Tibial nerve (tissue), 4 donors: Measurements from ENCODE around the gene RIF1. TPM values are rescaled to one million over a fixed set of nuclear protein-coding genes. Genes with fewer than 3 reads are reported as not detected.
"Not testable (repeated sequence)": the region's sequence is repeated elsewhere in the genome, so short reads cannot be mapped to it uniquely, and the experiment has no call there.

Experiments
- DNase-seq, 2 donors: peaks; one replicate each; pipeline ENCODE4 v3.0.0-alpha.2; 2019; ENCODE audit warnings: low spot score in 2 of 2
- H3K27ac ChIP-seq, 4 donors: fragments of 200-600 bp; sonication (generic) in 3 of 4; one replicate each; pipeline ENCODE4 v1.5.1; 2017 to 2019; ENCODE audit warnings: mild to moderate bottlenecking in 1 of 4
- H3K27me3 ChIP-seq, 2 donors: fragments of 200-600 bp; sonication (generic) in 1 of 2; one replicate each; pipeline versions ENCODE4 v1.5.1 to v1.6.0; 2017 to 2019
- H3K36me3 ChIP-seq, 3 donors: fragments of 200-600 bp; sonication (generic); one replicate each; pipeline ENCODE4 v1.5.1; 2018 to 2019
- H3K4me1 ChIP-seq, 4 donors: fragments of 200-600 bp; sonication (generic) in 3 of 4; one replicate each; pipeline ENCODE4 v1.5.1; 2017 to 2019
- H3K4me3 ChIP-seq, 4 donors: fragments of 200-600 bp; sonication (generic) in 3 of 4; one replicate each; pipeline ENCODE4 v1.5.1; 2017 to 2019; ENCODE audit warnings: mild to moderate bottlenecking in 1 of 4, moderate library complexity in 1 of 4
- H3K9me3 ChIP-seq, 4 donors: fragments of 200-600 bp; sonication (generic) in 3 of 4; one replicate each; pipeline ENCODE4 v1.5.1; 2017 to 2019
- EP300 ChIP-seq, 2 donors: sonication (generic); formaldehyde crosslinking; IDR thresholded peaks; one replicate each; pipeline ENCODE4 v1.6.1; 2017; ENCODE audit warnings: antibody characterized with exemption in 2 of 2, mild to moderate bottlenecking in 1 of 2
- POLR2A ChIP-seq, 2 donors: fragments of 450-650 bp; IDR thresholded peaks; one replicate each; pipeline ENCODE4 v1.6.1; 2017; ENCODE audit warnings: antibody characterized with exemption in 2 of 2, mild to moderate bottlenecking in 2 of 2, moderate library complexity in 2 of 2
- WGBS, 2 donors: methylation state at CpG; one replicate each; pipeline ENCODE4 v1.1.5; 2018; 5-methylcytosine and 5-hydroxymethylcytosine counted together
- total RNA-seq, 4 donors: library from RNA; depleted of rRNA; stranded (reverse); fragments of >200 nt; gene quantifications; one replicate each; pipeline ENCODE4 v1.1.0, GENCODE V29; 2016
- TF ChIP-seq, protein P1 (sequence below), 5 experiments: fragments of 200-600 bp in 3 of 5; fragments of 450-650 bp in 2 of 5; sonication (generic) in 3 of 5; IDR thresholded peaks; one replicate each; pipeline ENCODE4 v1.5.1; 2016 to 2019; ENCODE audit warnings: antibody characterized with exemption in 5 of 5, mild to moderate bottlenecking in 3 of 5, moderate library complexity in 2 of 5

The RIF1 gene
- total RNA-seq, 4 donors from 2014 or later = 34.3 to 63.1 (median 46.3) TPM

DNA sequence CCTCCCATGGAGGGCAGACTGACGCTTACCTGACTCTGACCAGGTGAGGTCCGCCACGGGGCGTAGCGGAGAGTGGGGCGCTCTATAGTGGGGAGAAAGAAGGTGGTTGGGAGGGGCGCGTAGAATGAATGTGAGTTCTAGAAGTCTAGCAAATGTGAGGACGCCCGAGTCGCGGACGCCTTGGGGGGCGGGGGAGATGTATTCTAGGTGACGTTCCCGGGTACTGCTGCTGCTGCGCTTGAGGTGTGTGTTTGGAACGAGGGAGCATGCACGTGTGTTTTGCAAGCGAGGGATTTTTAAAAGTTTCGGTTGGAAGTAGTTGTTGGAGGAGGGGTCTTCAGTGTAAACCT lies 758 bp downstream of the RIF1 start:
- Histone ChIP-seq H3K36me3 (peaks cover 0 to 29% (median 0%) of the 10 kb centered on the region in 3 donors), H3K4me1 (peaks cover 0 to 19% (median 9%) of the 10 kb centered on the region in 4 donors), H3K4me3 (peak overlapping the region; percentile 78 to 95 (median 93)), H3K9me3 (no peaks in the 10 kb centered on the region), H3K27ac (peak overlapping the region; percentile 79 to 96 (median 94)), H3K27me3 (no peaks in the 10 kb centered on the region)
- TF ChIP-seq, protein P1, sequence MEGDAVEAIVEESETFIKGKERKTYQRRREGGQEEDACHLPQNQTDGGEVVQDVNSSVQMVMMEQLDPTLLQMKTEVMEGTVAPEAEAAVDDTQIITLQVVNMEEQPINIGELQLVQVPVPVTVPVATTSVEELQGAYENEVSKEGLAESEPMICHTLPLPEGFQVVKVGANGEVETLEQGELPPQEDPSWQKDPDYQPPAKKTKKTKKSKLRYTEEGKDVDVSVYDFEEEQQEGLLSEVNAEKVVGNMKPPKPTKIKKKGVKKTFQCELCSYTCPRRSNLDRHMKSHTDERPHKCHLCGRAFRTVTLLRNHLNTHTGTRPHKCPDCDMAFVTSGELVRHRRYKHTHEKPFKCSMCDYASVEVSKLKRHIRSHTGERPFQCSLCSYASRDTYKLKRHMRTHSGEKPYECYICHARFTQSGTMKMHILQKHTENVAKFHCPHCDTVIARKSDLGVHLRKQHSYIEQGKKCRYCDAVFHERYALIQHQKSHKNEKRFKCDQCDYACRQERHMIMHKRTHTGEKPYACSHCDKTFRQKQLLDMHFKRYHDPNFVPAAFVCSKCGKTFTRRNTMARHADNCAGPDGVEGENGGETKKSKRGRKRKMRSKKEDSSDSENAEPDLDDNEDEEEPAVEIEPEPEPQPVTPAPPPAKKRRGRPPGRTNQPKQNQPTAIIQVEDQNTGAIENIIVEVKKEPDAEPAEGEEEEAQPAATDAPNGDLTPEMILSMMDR (IDR thresholded peaks at IDR 0.05) = no peak
- TF ChIP-seq EP300 (IDR thresholded peaks at IDR 0.05) = no peak
- no peak for TF ChIP-seq POLR2A (IDR thresholded peaks at IDR 0.05)
- 1% methylated on average over 20 of the region's 21 CpGs for WGBS, 2 donors
- DNase-seq = peak in 1 of 2 donors; percentile 12

DNA sequence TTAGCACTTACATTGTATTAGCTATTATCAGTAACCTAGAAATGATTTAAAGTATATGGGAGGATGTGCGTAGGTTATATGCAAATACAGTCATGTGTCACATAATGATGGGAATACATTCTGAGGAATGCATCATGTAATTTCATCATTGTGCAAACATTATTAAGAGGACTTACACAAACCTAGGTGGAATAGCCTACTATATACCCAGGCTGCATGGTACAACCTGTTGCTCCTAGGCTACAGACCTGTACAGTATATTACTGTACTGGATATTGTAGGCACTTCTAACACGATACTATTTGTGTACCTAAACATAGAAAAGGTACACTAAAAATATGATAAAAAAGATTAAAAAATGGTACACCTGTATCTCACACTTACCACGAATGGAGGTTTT lies 7.9 kb downstream of the RIF1 start:
- TF ChIP-seq, protein P1 (IDR thresholded peaks at IDR 0.05) = no peak
- TF ChIP-seq EP300 (IDR thresholded peaks at IDR 0.05) = no peak
- TF ChIP-seq POLR2A (IDR thresholded peaks at IDR 0.05) = no peak
- 87 to 89% methylated on average over 3 of the region's 3 CpGs for WGBS, 2 donors
- no peaks in the 10 kb centered on the region for H3K9me3 ChIP-seq
- H3K36me3 ChIP-seq = peaks cover 3 to 88% (median 4%) of the 10 kb centered on the region in 3 donors
- no peak overlapping the region for H3K4me3 ChIP-seq
- no peak for DNase-seq
- H3K27me3 ChIP-seq = no peaks in the 10 kb centered on the region
- H3K4me1 ChIP-seq = peaks cover 0 to 6% (median 0%) of the 10 kb centered on the region in 4 donors
- H3K27ac ChIP-seq = no peak overlapping the region

DNA sequence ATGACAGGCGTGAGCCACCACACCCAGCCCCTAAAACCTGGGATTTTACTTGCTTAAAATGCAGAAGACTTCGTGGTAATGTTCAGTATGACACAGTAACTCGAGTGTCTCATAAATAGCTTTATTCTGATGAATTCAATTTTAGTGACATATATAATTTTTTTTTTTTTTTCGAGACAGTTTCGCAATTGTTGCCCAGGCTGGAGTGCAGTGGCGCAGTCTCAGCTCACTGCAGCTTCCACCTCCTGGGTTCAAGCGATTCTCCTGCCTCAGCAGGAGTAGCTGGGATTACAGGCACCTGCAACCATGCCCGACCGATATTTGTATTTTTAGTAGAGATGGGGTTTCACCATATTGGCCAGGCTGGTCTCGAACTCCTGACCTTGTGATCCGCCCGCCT lies 12.0 kb downstream of the RIF1 start:
- peaks cover 3 to 86% (median 3%) of the 10 kb centered on the region in 3 donors for H3K36me3 ChIP-seq
- 93 to 94% methylated on average over 12 of the region's 12 CpGs for WGBS, 2 donors
- not testable (repeated sequence) for H3K9me3 ChIP-seq, H3K27ac ChIP-seq, DNase-seq, H3K4me1 ChIP-seq, H3K27me3 ChIP-seq, H3K4me3 ChIP-seq

- no peak for DNase-seq
- TF ChIP-seq, protein P1 (IDR thresholded peaks at IDR 0.05) = no peak
- no peak for TF ChIP-seq POLR2A (IDR thresholded peaks at IDR 0.05)
- no peak for TF ChIP-seq EP300 (IDR thresholded peaks at IDR 0.05)
- H3K9me3 ChIP-seq = no peaks in the 10 kb centered on the region
- H3K27me3 ChIP-seq = no peaks in the 10 kb centered on the region
- H3K4me1 ChIP-seq = no peaks in the 10 kb centered on the region
- H3K36me3 ChIP-seq = peaks cover 3 to 74% (median 3%) of the 10 kb centered on the region in 3 donors
- no peak overlapping the region for H3K27ac ChIP-seq
- 78 to 85% methylated on average over 3 of the region's 3 CpGs for WGBS, 2 donors
- H3K4me3 ChIP-seq = no peak overlapping the region
These were observed 13.3 kb downstream of the RIF1 start for GRCh38 chr2:151422917-151423439.

- Histone ChIP-seq H3K27me3 (no peaks in the 10 kb centered on the region), H3K36me3 (peaks cover 3 to 72% (median 3%) of the 10 kb centered on the region in 3 donors), H3K4me3 (no peak overlapping the region), H3K4me1 (no peaks in the 10 kb centered on the region), H3K27ac (no peak overlapping the region), H3K9me3 (no peaks in the 10 kb centered on the region)
- DNase-seq = no peak
- WGBS, 2 donors = 89 to 92% methylated on average over 3 of the region's 3 CpGs
- TF ChIP-seq EP300 (IDR thresholded peaks at IDR 0.05) (no peak), POLR2A (IDR thresholded peaks at IDR 0.05) (no peak)
- TF ChIP-seq, protein P1 (IDR thresholded peaks at IDR 0.05) = no peak
These were observed 14.1 kb downstream of the RIF1 start for GRCh38 chr2:151423760-151424159.

GRCh38 chr2:151437630-151438029 lies 27.9 kb downstream of the RIF1 start:
- TF ChIP-seq POLR2A (IDR thresholded peaks at IDR 0.05) = no peak
- no peak for TF ChIP-seq EP300 (IDR thresholded peaks at IDR 0.05)
- TF ChIP-seq, protein P1 (IDR thresholded peaks at IDR 0.05) = peak; percentile 49 to 85 (median 57)
- peak in 1 of 2 donors; percentile 39 for DNase-seq
- Histone ChIP-seq H3K27me3 (no peaks in the 10 kb centered on the region), H3K9me3 (no peaks in the 10 kb centered on the region), H3K4me3 (no peak overlapping the region), H3K27ac (no peak overlapping the region), H3K36me3 (peaks cover 0 to 88% (median 3%) of the 10 kb centered on the region in 3 donors), H3K4me1 (no peaks in the 10 kb centered on the region)
- WGBS, 2 donors = 43 to 53% methylated on average over 3 of the region's 3 CpGs
